Choroid plexus epithelial cell (primary cell): ENCODE measurements around the gene KCTD20.
"Not testable (repeated sequence)": the region's sequence is repeated elsewhere in the genome, so short reads cannot be mapped to it uniquely, and the experiment has no call there.

Experiments
- DNase-seq: peaks from one replicate; pipeline ENCODE4 v3.0.0-alpha.2; 2010; ENCODE audit warnings: low read depth
- H3K4me3 ChIP-seq: 2 replicates; pipeline ENCODE4 v1.5.1; 2011; ENCODE audit warnings: low read depth, mild to moderate bottlenecking, control low read depth, low read length, moderate library complexity
- TF ChIP-seq, protein P1 (sequence below): conservative IDR thresholded peaks from 2 replicates; pipeline ENCODE4 v1.5.1; 2011; ENCODE audit warnings: low read depth, mild to moderate bottlenecking, control low read depth, inconsistent platforms, low read length, moderate library complexity

Gene KCTD20

DNA sequence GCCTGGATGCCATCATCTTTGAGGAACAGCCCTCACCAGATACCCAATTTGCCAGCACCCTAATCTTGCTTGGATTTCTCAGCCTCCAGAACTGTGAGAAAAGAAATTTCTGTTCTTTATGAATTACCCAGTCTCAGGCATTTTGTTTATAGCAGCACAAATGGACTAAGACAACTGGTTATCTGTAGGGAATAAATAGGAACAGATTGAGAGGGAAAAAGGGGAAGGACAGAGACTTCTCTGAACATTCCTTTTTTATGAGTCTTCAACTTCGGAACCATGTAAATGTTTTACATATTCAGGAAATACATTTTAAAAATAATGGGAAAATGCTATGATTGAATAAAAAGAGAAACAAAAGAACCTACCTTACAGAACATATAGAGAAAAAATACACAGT, 20.9 kb downstream of the KCTD20 start:
- DNase-seq = peak; percentile 47
- no peak overlapping the region for H3K4me3 ChIP-seq
- TF ChIP-seq, protein P1, sequence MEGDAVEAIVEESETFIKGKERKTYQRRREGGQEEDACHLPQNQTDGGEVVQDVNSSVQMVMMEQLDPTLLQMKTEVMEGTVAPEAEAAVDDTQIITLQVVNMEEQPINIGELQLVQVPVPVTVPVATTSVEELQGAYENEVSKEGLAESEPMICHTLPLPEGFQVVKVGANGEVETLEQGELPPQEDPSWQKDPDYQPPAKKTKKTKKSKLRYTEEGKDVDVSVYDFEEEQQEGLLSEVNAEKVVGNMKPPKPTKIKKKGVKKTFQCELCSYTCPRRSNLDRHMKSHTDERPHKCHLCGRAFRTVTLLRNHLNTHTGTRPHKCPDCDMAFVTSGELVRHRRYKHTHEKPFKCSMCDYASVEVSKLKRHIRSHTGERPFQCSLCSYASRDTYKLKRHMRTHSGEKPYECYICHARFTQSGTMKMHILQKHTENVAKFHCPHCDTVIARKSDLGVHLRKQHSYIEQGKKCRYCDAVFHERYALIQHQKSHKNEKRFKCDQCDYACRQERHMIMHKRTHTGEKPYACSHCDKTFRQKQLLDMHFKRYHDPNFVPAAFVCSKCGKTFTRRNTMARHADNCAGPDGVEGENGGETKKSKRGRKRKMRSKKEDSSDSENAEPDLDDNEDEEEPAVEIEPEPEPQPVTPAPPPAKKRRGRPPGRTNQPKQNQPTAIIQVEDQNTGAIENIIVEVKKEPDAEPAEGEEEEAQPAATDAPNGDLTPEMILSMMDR = no peak

DNA sequence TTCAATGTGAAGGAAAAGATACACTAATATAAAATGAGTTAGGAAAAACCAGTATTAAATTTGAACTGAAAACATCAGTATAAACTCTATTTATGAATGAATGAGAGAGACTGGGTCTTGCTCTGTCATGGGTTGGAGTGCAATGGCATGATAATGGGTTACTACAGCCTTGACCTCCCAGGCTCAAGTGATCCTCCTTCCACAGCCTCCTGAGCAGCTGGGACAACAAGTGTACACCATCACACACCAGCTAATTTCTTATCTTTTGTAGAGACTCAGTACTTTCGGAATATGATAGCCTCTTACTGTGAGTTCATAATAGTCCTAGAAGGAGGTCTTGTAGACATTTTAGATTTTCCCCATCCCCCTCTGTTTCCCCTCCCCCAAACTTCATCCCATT, 21.4 kb downstream of the KCTD20 start:
- no peak for DNase-seq
- TF ChIP-seq, protein P1 = no peak
- no peak overlapping the region for H3K4me3 ChIP-seq

GRCh38 chr6:36467625-36468024, 24.8 kb downstream of the KCTD20 start:
- H3K4me3 ChIP-seq = no peak overlapping the region
- TF ChIP-seq, protein P1 = no peak
- no peak for DNase-seq

- DNase-seq = no peak
- H3K4me3 ChIP-seq = no peak overlapping the region
- TF ChIP-seq, protein P1 = no peak
Observed at GRCh38 chr6:36469148-36469661, 26.4 kb downstream of the KCTD20 start.

DNA sequence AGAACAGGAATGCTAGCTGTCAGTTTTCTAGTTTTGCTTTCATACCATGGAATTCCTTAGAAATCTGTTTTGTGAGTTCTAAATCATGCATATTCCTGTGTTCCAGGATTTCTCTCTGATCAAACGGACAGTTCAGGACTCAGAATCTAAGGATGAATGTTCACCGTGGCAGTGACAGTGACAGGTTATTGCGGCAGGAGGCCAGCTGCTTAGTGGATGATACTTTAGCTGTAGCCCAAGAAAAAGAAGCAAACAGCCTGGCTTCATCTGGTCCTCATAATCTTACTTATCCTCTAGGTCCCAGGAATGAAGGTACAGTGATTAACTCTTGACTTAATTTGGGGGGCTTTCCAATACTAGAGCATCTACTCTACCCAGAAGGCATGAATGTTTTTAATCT, 27.1 kb downstream of the KCTD20 start:
- no peak for DNase-seq
- no peak overlapping the region for H3K4me3 ChIP-seq
- TF ChIP-seq, protein P1 = no peak

- TF ChIP-seq, protein P1 = no peak
- H3K4me3 ChIP-seq = no peak overlapping the region
- no peak for DNase-seq
Observed at GRCh38 chr6:36478051-36478526, 35.3 kb downstream of the KCTD20 start.

DNA sequence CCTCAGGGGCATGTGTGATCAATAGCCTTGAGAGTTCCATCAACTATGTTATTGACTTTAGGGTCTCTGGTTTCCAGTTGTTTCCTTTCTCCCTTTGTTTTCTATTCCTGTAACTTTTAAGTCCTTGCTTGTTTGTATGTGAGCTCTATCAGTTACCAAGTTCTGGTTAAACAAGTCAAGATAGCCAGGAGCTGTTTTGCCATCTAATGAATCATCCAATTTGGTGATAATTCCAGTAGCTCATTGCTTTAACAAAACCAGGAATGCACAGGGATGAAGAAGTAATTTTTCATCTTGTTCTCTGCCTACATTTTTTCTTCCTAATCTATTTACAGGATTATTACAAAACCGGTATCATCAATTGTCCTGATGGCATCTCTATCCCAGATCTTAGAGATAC, 36.5 kb downstream of the KCTD20 start:
- no peak overlapping the region for H3K4me3 ChIP-seq
- TF ChIP-seq, protein P1 = no peak
- no peak for DNase-seq

- H3K4me3 ChIP-seq, DNase-seq: not testable (repeated sequence)
Observed at GRCh38 chr6:36483326-36483725, 40.5 kb downstream of the KCTD20 start.
